ENCODE data around the gene ETFA.

The ETFA gene

GRCh38 chr15:76229266-76229665 is 82.0 kb downstream of the ETFA start:
- Histone ChIP-seq H3K9me3 (no peaks in the 10 kb centered on the region), H3K4me1 (no peaks in the 10 kb centered on the region), H3K27me3 (no peaks in the 10 kb centered on the region), H3K36me3 (peaks cover 28 to 33% (median 31%) of the 10 kb centered on the region in 3 donors), H3K27ac (no peak overlapping the region), H3K4me3 (no peak overlapping the region)
- intact Hi-C loops (cut with DNase I; ENCODE audit: low total_unique reads): no loop called here
- no peak for DNase-seq
- TF ChIP-seq, protein P1, sequence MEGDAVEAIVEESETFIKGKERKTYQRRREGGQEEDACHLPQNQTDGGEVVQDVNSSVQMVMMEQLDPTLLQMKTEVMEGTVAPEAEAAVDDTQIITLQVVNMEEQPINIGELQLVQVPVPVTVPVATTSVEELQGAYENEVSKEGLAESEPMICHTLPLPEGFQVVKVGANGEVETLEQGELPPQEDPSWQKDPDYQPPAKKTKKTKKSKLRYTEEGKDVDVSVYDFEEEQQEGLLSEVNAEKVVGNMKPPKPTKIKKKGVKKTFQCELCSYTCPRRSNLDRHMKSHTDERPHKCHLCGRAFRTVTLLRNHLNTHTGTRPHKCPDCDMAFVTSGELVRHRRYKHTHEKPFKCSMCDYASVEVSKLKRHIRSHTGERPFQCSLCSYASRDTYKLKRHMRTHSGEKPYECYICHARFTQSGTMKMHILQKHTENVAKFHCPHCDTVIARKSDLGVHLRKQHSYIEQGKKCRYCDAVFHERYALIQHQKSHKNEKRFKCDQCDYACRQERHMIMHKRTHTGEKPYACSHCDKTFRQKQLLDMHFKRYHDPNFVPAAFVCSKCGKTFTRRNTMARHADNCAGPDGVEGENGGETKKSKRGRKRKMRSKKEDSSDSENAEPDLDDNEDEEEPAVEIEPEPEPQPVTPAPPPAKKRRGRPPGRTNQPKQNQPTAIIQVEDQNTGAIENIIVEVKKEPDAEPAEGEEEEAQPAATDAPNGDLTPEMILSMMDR (IDR thresholded peaks at IDR 0.05): no peak

- TF ChIP-seq, protein P1 (IDR thresholded peaks at IDR 0.05): no peak
- Histone ChIP-seq H3K27me3 (no peaks in the 10 kb centered on the region), H3K36me3 (peaks cover 41 to 54% (median 44%) of the 10 kb centered on the region in 3 donors), H3K27ac (no peak overlapping the region), H3K4me1 (no peaks in the 10 kb centered on the region), H3K4me3 (no peak overlapping the region), H3K9me3 (no peaks in the 10 kb centered on the region)
- no peak for DNase-seq
- intact Hi-C loops (cut with DNase I; ENCODE audit: low total_unique reads): no loop called here
Measured at GRCh38 chr15:76223521-76223920, 87.7 kb downstream of the ETFA start.

GRCh38 chr15:76222159-76222558 is 89.1 kb downstream of the ETFA start:
- H3K4me1 ChIP-seq: peaks cover 0 to 4% (median 2%) of the 10 kb centered on the region in 4 donors
- H3K9me3 ChIP-seq: no peaks in the 10 kb centered on the region
- H3K27me3 ChIP-seq: no peaks in the 10 kb centered on the region
- H3K36me3 ChIP-seq: peaks cover 33 to 45% (median 40%) of the 10 kb centered on the region in 3 donors
- H3K4me3 ChIP-seq: no peak overlapping the region
- no peak overlapping the region for H3K27ac ChIP-seq
- TF ChIP-seq, protein P1 (IDR thresholded peaks at IDR 0.05): no peak
- no peak for DNase-seq
- intact Hi-C loops (cut with DNase I; ENCODE audit: low total_unique reads): no loop called here

DNA sequence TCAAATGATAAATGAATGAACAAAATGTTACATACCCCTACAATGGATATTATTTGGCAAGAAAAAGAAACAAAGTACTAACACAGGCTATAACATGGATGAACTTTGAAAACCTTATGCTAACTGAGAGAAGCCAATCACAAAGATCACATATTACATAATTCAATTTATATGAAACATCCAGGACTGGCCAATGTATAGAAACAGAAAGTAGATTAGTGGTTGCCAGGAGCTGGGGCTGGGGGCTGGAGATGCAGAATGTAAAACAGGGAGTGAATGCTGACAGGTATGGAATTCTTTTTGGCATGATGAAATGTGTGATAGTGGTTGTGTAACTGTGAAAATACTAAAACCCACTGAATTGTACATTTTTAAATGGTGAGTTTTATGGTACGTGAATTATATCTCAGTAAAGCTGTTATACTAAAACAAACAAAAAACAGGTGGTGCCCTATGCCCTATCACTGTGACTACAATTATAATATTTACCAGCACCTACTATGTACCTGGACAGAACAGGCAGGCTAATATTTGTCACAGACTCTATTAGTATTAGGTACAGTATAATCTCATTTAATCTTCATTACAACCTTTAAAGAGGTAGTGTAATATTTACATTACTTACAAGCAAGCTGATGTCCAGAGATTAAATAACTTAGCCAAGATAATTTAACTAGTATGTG is 90.0 kb downstream of the ETFA start:
- H3K36me3 ChIP-seq: peaks cover 33 to 45% (median 40%) of the 10 kb centered on the region in 3 donors
- intact Hi-C loops (cut with DNase I; ENCODE audit: low total_unique reads): no loop called here

DNA sequence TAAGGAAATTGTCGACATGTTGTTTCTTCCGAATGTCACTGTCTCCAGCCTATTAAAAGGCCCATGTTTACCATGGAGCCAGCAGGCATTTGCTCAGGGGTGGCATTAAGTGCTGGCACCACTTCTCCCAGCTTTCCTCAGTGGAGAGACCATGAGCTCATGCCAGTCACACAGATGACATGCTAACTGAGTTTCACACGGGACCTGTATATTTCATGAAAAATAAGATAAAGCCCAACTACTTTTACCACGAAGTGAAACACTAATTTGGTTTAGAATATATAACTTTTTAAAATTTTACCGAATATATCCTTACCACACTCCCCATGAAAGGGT is 93.4 kb downstream of the ETFA start:
- Histone ChIP-seq H3K36me3 (peaks cover 33 to 48% (median 35%) of the 10 kb centered on the region in 3 donors), H3K27ac (no peak overlapping the region), H3K4me3 (no peak overlapping the region), H3K27me3 (no peaks in the 10 kb centered on the region), H3K9me3 (no peaks in the 10 kb centered on the region), H3K4me1 (peaks cover 0 to 4% (median 2%) of the 10 kb centered on the region in 4 donors)
- no peak for DNase-seq
- TF ChIP-seq, protein P1 (IDR thresholded peaks at IDR 0.05): no peak
- intact Hi-C loops (cut with DNase I; ENCODE audit: low total_unique reads): no loop called here

More for the DNA sequence above, 90.0 kb downstream of the ETFA start:
- H3K4me1 ChIP-seq: peaks cover 0 to 4% (median 2%) of the 10 kb centered on the region in 4 donors
- H3K27me3 ChIP-seq: no peaks in the 10 kb centered on the region
- no peak overlapping the region for H3K4me3 ChIP-seq
- H3K9me3 ChIP-seq: no peaks in the 10 kb centered on the region
- TF ChIP-seq, protein P1 (IDR thresholded peaks at IDR 0.05): no peak
- DNase-seq: no peak
- H3K27ac ChIP-seq: no peak overlapping the region
